Measurements from ENCODE around the gene BIRC7. TPM values are rescaled to one million over a fixed set of nuclear protein-coding genes. Genes with fewer than 3 reads are reported as not detected.

Gene BIRC7, protein sequence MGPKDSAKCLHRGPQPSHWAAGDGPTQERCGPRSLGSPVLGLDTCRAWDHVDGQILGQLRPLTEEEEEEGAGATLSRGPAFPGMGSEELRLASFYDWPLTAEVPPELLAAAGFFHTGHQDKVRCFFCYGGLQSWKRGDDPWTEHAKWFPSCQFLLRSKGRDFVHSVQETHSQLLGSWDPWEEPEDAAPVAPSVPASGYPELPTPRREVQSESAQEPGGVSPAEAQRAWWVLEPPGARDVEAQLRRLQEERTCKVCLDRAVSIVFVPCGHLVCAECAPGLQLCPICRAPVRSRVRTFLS
- not detected in 2 replicates for total RNA-seq (2022)
- Bru-seq, nascent RNA = not detected
- not detected for BruChase-seq, experiment 1, labeled RNA remaining after a 6-hour chase
- not detected for BruChase-seq, experiment 2, labeled RNA remaining after a 2-hour chase
- long read RNA-seq = 0 reads

DNA sequence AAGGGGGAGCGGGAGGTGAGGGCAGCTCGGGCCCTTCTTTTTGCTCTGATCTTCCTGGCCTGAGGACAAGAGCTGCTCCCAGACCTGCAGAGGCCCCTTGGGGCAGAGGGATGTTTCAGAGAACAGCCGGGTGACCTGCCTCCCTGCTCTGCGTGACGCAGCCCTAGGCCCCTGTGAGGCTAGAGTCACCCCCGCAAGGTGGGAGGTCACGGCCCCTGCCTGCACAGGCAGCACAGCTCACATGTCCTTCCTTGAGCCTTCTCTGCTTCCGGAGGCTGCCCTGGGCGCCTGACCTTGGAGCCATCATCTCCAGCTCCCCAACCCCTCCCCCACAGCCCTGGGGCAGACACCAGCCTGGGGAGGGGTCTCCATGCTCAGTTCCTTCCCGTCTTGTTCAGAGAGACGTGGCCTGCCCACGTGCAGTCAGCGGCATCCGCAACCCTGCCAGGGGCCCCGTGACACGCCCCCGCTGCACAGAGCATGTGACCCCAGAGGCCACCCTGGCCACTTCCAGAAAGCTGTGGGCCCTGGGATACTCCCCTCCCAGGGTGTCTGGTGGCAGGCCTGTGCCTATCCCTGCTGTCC, at the start of gene BIRC7:
BIRC7 (plus strand) TSS at position 507 of the 585 bp plus-strand sequence. CDS start 192 bp downstream, outside the sequence.
- Mint-ChIP-seq H3K9me3 (ENCODE audit: unreplicated experiment) (no peaks in the 10 kb centered on the region), H3K27ac (ENCODE audit: low read depth, unreplicated experiment) (no peak within 1 kb of the TSS), H3K36me3 (ENCODE audit: insufficient read depth, unreplicated experiment) (no peaks in the 10 kb centered on the region), H3K27me3 (ENCODE audit: insufficient read depth, unreplicated experiment) (peaks cover 25% of the 10 kb centered on the region), H3K4me3 (ENCODE audit: unreplicated experiment) (no peak within 1 kb of the TSS), H3K4me1 (ENCODE audit: insufficient read depth, unreplicated experiment) (no peaks in the 10 kb centered on the region)
- no TSS peak for BruUV-seq (replicated peaks)
- TF ChIP-seq, protein P1, sequence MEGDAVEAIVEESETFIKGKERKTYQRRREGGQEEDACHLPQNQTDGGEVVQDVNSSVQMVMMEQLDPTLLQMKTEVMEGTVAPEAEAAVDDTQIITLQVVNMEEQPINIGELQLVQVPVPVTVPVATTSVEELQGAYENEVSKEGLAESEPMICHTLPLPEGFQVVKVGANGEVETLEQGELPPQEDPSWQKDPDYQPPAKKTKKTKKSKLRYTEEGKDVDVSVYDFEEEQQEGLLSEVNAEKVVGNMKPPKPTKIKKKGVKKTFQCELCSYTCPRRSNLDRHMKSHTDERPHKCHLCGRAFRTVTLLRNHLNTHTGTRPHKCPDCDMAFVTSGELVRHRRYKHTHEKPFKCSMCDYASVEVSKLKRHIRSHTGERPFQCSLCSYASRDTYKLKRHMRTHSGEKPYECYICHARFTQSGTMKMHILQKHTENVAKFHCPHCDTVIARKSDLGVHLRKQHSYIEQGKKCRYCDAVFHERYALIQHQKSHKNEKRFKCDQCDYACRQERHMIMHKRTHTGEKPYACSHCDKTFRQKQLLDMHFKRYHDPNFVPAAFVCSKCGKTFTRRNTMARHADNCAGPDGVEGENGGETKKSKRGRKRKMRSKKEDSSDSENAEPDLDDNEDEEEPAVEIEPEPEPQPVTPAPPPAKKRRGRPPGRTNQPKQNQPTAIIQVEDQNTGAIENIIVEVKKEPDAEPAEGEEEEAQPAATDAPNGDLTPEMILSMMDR (IDR thresholded peaks at IDR 0.05; ENCODE audit: unreplicated experiment) = no peak
- no peak for DNase-seq (ENCODE audit: unreplicated experiment)
- intact Hi-C loops (cut with micrococcal nuclease) = no loop called here
- ChIA-PET POLR2A (interaction anchor here (0.9 to 1.6 kb wide), 2 partner anchors 40 to 285 kb away, joined by 3 to 4 read pairs; partner anchors contain the start of gene PPDPF), CTCF (interaction anchor here (0.6 to 7.1 kb wide), 13 partner anchors 10 to 753 kb away, joined by 3 to 115 read pairs (median 4); no protein-coding TSS in a partner anchor)

DNA sequence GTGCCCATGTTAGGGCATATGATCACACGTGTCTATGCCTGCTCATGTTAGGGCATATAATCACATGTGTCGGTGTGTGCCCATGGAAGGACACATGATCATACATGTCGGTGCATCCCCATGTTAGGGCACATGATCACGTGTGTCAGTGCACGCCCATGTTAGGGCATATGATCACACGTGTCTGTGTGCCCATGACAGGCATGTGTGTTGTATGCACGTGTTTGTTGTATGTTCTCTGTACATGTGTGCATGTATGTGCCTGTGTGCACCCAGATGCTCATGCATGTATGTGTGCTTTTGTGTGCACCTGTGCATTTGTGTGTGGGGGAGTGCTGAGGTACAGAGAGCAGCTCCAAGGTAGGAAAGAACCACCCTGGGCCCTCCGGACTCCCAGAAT, 49.6 kb upstream of the BIRC7 start:
- Mint-ChIP-seq H3K27ac (ENCODE audit: low read depth, unreplicated experiment) (no peak overlapping the region), H3K9me3 (ENCODE audit: unreplicated experiment) (no peaks in the 10 kb centered on the region), H3K27me3 (ENCODE audit: insufficient read depth, unreplicated experiment) (no peaks in the 10 kb centered on the region), H3K36me3 (ENCODE audit: insufficient read depth, unreplicated experiment) (no peaks in the 10 kb centered on the region), H3K4me3 (ENCODE audit: unreplicated experiment) (no peak overlapping the region), H3K4me1 (ENCODE audit: insufficient read depth, unreplicated experiment) (peaks cover 12% of the 10 kb centered on the region)
- TF ChIP-seq, protein P1 (IDR thresholded peaks at IDR 0.05; ENCODE audit: unreplicated experiment) = no peak
- intact Hi-C loops (cut with micrococcal nuclease) = no loop called here
- BruUV-seq (replicated peaks) = no TSS peak
- POLR2A ChIA-PET = no interaction called here
- no peak for DNase-seq (ENCODE audit: unreplicated experiment)
- CTCF ChIA-PET = interaction anchor here (1.3 kb wide), 1 partner anchor 29 kb away, joined by 5 read pairs; no protein-coding TSS in a partner anchor

DNA sequence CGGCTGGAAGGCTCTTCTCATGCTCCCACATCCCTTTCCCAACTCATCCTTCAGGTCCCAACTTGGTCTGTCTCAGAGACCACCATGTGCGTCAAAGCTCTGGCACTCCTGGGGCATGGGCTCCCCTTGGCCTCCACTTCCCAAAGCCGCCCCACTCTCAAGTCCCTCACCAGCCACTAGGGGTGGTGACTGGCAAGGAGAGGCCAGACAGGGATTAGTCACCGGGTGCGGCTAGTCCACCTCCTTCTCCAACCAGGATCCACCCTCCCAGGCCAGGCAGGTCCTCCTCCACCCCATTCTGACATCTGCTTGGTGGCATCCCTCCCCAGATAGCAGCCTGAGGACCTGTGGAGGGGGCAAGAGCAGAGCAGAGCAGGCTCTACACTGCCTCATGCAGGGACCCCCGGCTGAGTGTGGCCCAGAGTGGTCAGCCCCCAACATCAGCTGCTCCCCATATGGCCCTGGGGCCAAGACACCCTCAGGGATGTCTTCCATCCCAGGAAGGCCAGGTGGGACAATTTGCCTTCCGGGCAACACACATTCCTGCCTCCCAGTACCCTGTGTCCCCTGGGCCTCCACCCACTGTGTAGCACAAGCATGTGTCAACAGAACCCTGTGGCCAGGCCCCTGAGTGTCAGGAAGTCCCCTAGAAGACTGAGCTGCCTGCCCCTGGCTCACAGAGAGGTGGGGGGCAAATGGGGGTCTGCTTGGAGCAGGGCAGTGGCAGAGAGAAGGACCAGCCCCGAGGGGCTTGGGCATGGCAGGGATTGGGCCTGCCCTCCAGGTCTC, 49.0 kb upstream of the BIRC7 start:
- no TSS peak for BruUV-seq (replicated peaks)
- POLR2A ChIA-PET = no interaction called here
- intact Hi-C loops (cut with micrococcal nuclease) = no loop called here
- peak; percentile 66 for DNase-seq (ENCODE audit: unreplicated experiment)
- TF ChIP-seq, protein P1 (IDR thresholded peaks at IDR 0.05; ENCODE audit: unreplicated experiment) = peak; percentile 37
- Mint-ChIP-seq H3K27ac (ENCODE audit: low read depth, unreplicated experiment) (no peak overlapping the region), H3K36me3 (ENCODE audit: insufficient read depth, unreplicated experiment) (no peaks in the 10 kb centered on the region), H3K4me1 (ENCODE audit: insufficient read depth, unreplicated experiment) (peaks cover 18% of the 10 kb centered on the region), H3K9me3 (ENCODE audit: unreplicated experiment) (no peaks in the 10 kb centered on the region), H3K27me3 (ENCODE audit: insufficient read depth, unreplicated experiment) (no peaks in the 10 kb centered on the region), H3K4me3 (ENCODE audit: unreplicated experiment) (no peak overlapping the region)
- CTCF ChIA-PET = interaction anchor here (0.6 to 2.1 kb wide), 4 partner anchors 12 to 36 kb away, joined by 3 to 8 read pairs (median 4); no protein-coding TSS in a partner anchor
